ENCODE results near the gene BAZ2B.

The BAZ2B gene

GRCh38 chr2:159620796-159621195 is 4.4 kb upstream of the BAZ2B start:
- H3K36me3 ChIP-seq (ENCODE audit: low read length), result peaks cover 3% of the 10 kb centered on the region; the same call in 1 of the 2 replicates
- H3K79me2 ChIP-seq (ENCODE audit: insufficient read depth, low read length), result no peaks in the 10 kb centered on the region
- no peaks in the 10 kb centered on the region for H3K9me3 ChIP-seq (ENCODE audit: insufficient read depth, low read length)
- no peak overlapping the region for H3K4me3 ChIP-seq (ENCODE audit: insufficient read depth, low read length, poor library complexity, severe bottlenecking)
- no peaks in the 10 kb centered on the region for H3K27me3 ChIP-seq (ENCODE audit: low read length)
- H3K9me2 ChIP-seq (replicated peaks; ENCODE audit: insufficient read depth, low read length), result no peaks in the 10 kb centered on the region
- no peaks in the 10 kb centered on the region for H4K20me1 ChIP-seq (ENCODE audit: low read depth, low read length)
- no peak overlapping the region for H2AFZ ChIP-seq (ENCODE audit: low read depth, low read length, severe bottlenecking)
- H3K9ac ChIP-seq (ENCODE audit: low read length), result no peak overlapping the region
- no peak overlapping the region for H3K27ac ChIP-seq (ENCODE audit: low read depth, low read length)
- TF ChIP-seq EZH2phosphoT487 (conservative IDR thresholded peaks at IDR 0.05; ENCODE audit: low read length) (no peak), CTCF (IDR thresholded peaks at IDR 0.05; ENCODE audit: insufficient read depth, low read length, poor library complexity, severe bottlenecking) (no peak)
- H3K4me2 ChIP-seq (ENCODE audit: low read depth, low read length, poor library complexity, severe bottlenecking), result no peak overlapping the region
- H3F3A ChIP-seq (ENCODE audit: insufficient read depth), result 0 out of 2 replicates have a peak, but pooled peaks cover 6% of the 10 kb centered on the region

- no peaks in the 10 kb centered on the region for H3K9me3 ChIP-seq (ENCODE audit: insufficient read depth, low read length)
- H3K9ac ChIP-seq (ENCODE audit: low read length), result no peak overlapping the region
- H4K20me1 ChIP-seq (ENCODE audit: low read depth, low read length), result peaks cover 1% of the 10 kb centered on the region; the same call in 1 of the 2 replicates
- no peaks in the 10 kb centered on the region for H3K79me2 ChIP-seq (ENCODE audit: insufficient read depth, low read length)
- H3F3A ChIP-seq (ENCODE audit: insufficient read depth), result 0 out of 2 replicates have a peak, but pooled peaks cover 6% of the 10 kb centered on the region
- no peaks in the 10 kb centered on the region for H3K9me2 ChIP-seq (replicated peaks; ENCODE audit: insufficient read depth, low read length)
- H2AFZ ChIP-seq (ENCODE audit: low read depth, low read length, severe bottlenecking), result no peak overlapping the region
- no peaks in the 10 kb centered on the region for H3K27me3 ChIP-seq (ENCODE audit: low read length)
- H3K4me3 ChIP-seq (ENCODE audit: insufficient read depth, low read length, poor library complexity, severe bottlenecking), result no peak overlapping the region
- TF ChIP-seq EZH2phosphoT487 (conservative IDR thresholded peaks at IDR 0.05; ENCODE audit: low read length), result no peak
- TF ChIP-seq CTCF (IDR thresholded peaks at IDR 0.05; ENCODE audit: insufficient read depth, low read length, poor library complexity, severe bottlenecking), result no peak
- H3K27ac ChIP-seq (ENCODE audit: low read depth, low read length), result no peak overlapping the region
- peaks cover 3% of the 10 kb centered on the region; the same call in 1 of the 2 replicates for H3K36me3 ChIP-seq (ENCODE audit: low read length)
- H3K4me2 ChIP-seq (ENCODE audit: low read depth, low read length, poor library complexity, severe bottlenecking), result no peak overlapping the region
Observed at GRCh38 chr2:159617646-159618045, 1.3 kb upstream of the BAZ2B start.

DNA sequence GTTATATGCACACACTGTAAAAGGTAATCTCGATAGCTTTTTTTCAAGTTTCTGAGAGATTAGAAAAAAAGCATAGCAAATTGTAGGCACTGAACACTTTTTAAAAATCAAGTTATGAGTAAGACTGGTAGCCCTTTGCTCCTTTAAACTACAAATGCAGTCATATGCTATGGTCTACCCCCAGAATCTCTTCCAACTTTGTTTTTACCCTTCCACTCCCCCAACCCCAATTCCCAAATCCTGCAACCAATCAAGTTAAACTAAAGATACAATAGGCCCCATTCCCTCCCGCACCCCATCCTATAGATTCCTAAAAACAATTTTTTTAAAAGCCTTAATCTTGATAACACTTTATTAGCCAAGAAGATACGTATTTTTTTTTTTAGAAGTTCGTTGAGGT is 752 bp upstream of the BAZ2B start:
- Histone ChIP-seq H3K4me2 (ENCODE audit: low read depth, low read length, poor library complexity, severe bottlenecking) (no peak overlapping the region), H3F3A (ENCODE audit: insufficient read depth) (0 out of 2 replicates have a peak, but pooled peaks cover 6% of the 10 kb centered on the region), H2AFZ (ENCODE audit: low read depth, low read length, severe bottlenecking) (no peak overlapping the region), H3K9me3 (ENCODE audit: insufficient read depth, low read length) (no peaks in the 10 kb centered on the region), H3K9ac (ENCODE audit: low read length) (no peak overlapping the region), H3K9me2 (replicated peaks; ENCODE audit: insufficient read depth, low read length) (no peaks in the 10 kb centered on the region), H4K20me1 (ENCODE audit: low read depth, low read length) (peaks cover 3% of the 10 kb centered on the region; the same call in 1 of the 2 replicates), H3K27me3 (ENCODE audit: low read length) (no peaks in the 10 kb centered on the region), H3K4me3 (ENCODE audit: insufficient read depth, low read length, poor library complexity, severe bottlenecking) (no peak overlapping the region), H3K79me2 (ENCODE audit: insufficient read depth, low read length) (no peaks in the 10 kb centered on the region), H3K36me3 (ENCODE audit: low read length) (peaks cover 3% of the 10 kb centered on the region; the same call in 1 of the 2 replicates), H3K27ac (ENCODE audit: low read depth, low read length) (no peak overlapping the region)
- TF ChIP-seq EZH2phosphoT487 (conservative IDR thresholded peaks at IDR 0.05; ENCODE audit: low read length), result no peak
- TF ChIP-seq CTCF (IDR thresholded peaks at IDR 0.05; ENCODE audit: insufficient read depth, low read length, poor library complexity, severe bottlenecking), result no peak

Measured in SU-DHL-6 (cell line).